Panc1 (cell line): ENCODE measurements around the gene ABCC10. TPM values are rescaled to one million over a fixed set of nuclear protein-coding genes. Genes with fewer than 3 reads are reported as not detected.
A peak's percentile ranks its signal among the peaks of the same experiment; 100 is the strongest.

Experiments
- ATAC-seq: fragments of 200-7000 bp; cut with Tn5 transposase; 2 replicates; pipeline ENCODE4 v1.9.1; 2020; ENCODE audit warnings: mild to moderate bottlenecking, moderate library complexity
- BruUV-seq: library from RNA; stranded (reverse); fragments of 400-500 nt; replicated peaks from 2 replicates; lab custom pipeline; 2021; lab: Mats Ljungman, UMichigan
- CTCF ChIA-PET: fragments of 300-600 bp; sonication (Branson Sonifier 250); formaldehyde crosslinking; loops from one replicate; lab custom pipeline; 2022; ENCODE audit warnings: antibody characterized with exemption; lab: Charles Lee
- POLR2A ChIA-PET: fragments of 300-600 bp; sonication (Branson Sonifier 250); formaldehyde crosslinking; loops from one replicate; lab custom pipeline; 2022; ENCODE audit warnings: antibody characterized with exemption; lab: Charles Lee
- DNase-seq: peaks from one replicate; pipeline ENCODE4 v3.0.0-alpha.2; 2010; ENCODE audit warnings: low read depth, low spot score
- H3K27ac ChIP-seq: 2 replicates; pipeline ENCODE4 v1.5.1; 2011; ENCODE audit warnings: mild to moderate bottlenecking, low read length, inconsistent platforms
- H3K27me3 ChIP-seq: fragments of 200-500 bp; sonication (Bioruptor generic); 2 replicates; pipeline ENCODE4 v1.6.0; 2014; ENCODE audit warnings: low read length, inconsistent platforms; ENCODE audit not compliant: control insufficient read depth, insufficient read depth
- H3K36me3 ChIP-seq: fragments of 200-500 bp; sonication (Bioruptor generic); 2 replicates; pipeline ENCODE4 v1.5.1; 2014; ENCODE audit warnings: inconsistent platforms, mild to moderate bottlenecking, low read length, moderate library complexity; ENCODE audit not compliant: control insufficient read depth, insufficient read depth
- H3K4me1 ChIP-seq: 2 replicates; pipeline ENCODE4 v1.5.1; 2011; ENCODE audit warnings: inconsistent platforms, mild to moderate bottlenecking, low read length, moderate library complexity; ENCODE audit not compliant: control insufficient read depth, insufficient read depth
- H3K4me3 ChIP-seq, 2 experiments: 2 replicates each; pipeline ENCODE4 v1.5.1; 2011 to 2012; ENCODE audit warnings: low read depth in 2 of 2, low read length in 2 of 2, mild to moderate bottlenecking in 2 of 2, inconsistent platforms in 1 of 2, moderate library complexity in 1 of 2
- H3K9me3 ChIP-seq: fragments of 200-500 bp; sonication (Bioruptor generic); 2 replicates; pipeline ENCODE4 v1.5.1; 2014; ENCODE audit warnings: low read depth, mild to moderate bottlenecking, inconsistent platforms, low read length, moderate library complexity; ENCODE audit not compliant: control insufficient read depth, insufficient read depth
- POLR2AphosphoS5 ChIP-seq: IDR thresholded peaks from 2 replicates; pipeline ENCODE4 v1.6.1; 2012; ENCODE audit warnings: mild to moderate bottlenecking, low read depth, low read length, moderate library complexity
- SIN3A ChIP-seq: IDR thresholded peaks from 2 replicates; pipeline ENCODE4 v1.6.1; 2012; ENCODE audit warnings: low read depth, mild to moderate bottlenecking, low read length, moderate library complexity, borderline replicate concordance; ENCODE audit not compliant: insufficient read depth
- TCF7L2 ChIP-seq: IDR thresholded peaks from 2 replicates; pipeline ENCODE4 v1.6.1; 2011; ENCODE audit warnings: mild to moderate bottlenecking, low read depth, low read length, inconsistent platforms
- in situ Hi-C: cut with HindIII; loops from 2 replicates; pipeline ENCODE4 v1.10.0; 2016; ENCODE audit warnings: low sequenced_read_pairs, low pct_unique_long_range_greater_than_20kb
- intact Hi-C: fragments of 100-400 bp; cut with micrococcal nuclease; formaldehyde crosslinking; loops from one replicate; pipeline ENCODE4 v1.10.0; 2022; ENCODE audit not compliant: unreplicated experiment
- total RNA-seq: library from RNA; stranded (reverse); gene quantifications from one replicate; pipeline ENCODE4 v1.2.1, GENCODE V29; 2021; ENCODE audit not compliant: unreplicated experiment
- TF ChIP-seq, protein P1 (sequence below): fragments of 450-650 bp; IDR thresholded peaks from 2 replicates; pipeline ENCODE4 v1.5.1; 2017; ENCODE audit warnings: mild to moderate bottlenecking
- TF ChIP-seq, protein P2 (sequence below), 2 experiments: IDR thresholded peaks; 2 replicates each; pipeline ENCODE4 v1.6.1; 2011 to 2012; ENCODE audit warnings: low read depth in 2 of 2, control low read depth in 1 of 2, low read length in 1 of 2, mild to moderate bottlenecking in 1 of 2, moderate library complexity in 1 of 2; ENCODE audit not compliant: insufficient read depth in 1 of 2

The ABCC10 gene
- total RNA-seq, 1 experiment from 2014 or later = 52.7 TPM

DNA sequence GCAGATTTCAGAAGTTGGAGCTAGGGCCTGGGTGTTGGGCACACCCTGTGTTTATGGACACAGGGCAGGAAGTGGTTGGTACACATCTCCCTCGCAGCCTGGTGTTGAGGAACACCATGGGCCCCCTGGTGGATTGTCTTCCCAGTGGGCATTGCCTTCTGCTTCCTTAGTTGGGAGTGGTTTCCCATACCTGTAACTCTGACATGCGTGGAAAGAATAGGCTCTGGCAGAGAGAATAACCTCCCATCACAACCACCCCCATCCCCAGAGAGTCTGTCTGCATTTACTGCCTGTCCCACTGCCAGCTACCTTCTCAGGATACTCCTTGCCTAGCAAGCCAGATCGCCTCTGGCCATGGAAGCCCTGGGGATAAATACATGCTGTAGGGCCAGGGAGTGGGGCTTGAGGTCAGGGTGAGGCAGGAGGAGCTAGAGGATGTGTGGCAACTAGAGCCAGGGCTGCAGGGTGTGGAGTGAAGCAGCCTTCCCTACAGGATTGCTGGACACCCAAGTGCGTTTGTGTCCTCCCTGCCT lies 68.1 kb downstream of the ABCC10 start:
- intact Hi-C loops = no loop called here
- CTCF ChIA-PET = interaction anchor here (0.5 to 1.6 kb wide), 4 partner anchors 9 to 65 kb away, joined by 3 to 6 read pairs (median 4); no protein-coding TSS in a partner anchor
- DNase-seq = no peak

DNA sequence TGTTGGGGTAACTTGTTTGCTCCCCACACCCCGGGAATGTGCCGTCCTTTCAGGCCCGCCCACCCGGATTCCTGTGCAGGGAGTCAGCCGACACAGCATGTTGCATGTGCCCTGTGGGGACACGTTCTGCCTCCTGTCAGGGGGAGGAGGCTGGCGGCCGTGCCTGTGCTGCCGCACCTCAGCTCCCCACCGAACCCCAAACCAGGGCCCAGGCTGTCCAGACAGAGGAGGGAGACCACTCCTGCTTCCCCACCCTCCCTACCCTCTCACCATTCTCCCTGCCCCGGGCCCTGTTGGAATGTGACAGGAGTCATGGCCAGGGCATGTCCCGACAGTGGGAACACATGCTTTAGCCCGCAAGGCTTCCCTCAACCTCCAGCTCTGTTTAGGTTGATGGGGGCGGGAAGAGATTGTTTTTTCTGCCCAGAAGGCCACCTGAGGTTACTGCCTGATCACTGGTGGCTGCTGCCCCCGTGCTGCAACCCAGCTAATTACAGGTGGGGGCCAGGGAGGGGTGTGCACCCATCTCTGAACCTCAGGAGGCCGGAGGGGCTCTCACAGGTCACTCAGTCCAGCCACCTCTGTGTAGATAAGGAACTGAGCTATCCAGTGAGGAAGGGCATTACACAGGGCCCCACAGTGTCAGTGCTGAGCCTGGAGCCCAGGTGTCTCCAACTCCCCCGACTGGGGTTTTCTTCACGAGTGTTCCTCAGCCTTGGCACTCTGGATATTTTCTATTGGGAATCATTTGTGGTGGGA lies 69.2 kb downstream of the ABCC10 start:
- DNase-seq (no peak), ATAC-seq (peak; percentile 57)
- Histone ChIP-seq H3K4me1 (peaks cover 19% of the 10 kb centered on the region), H3K4me3 (no peak overlapping the region), H3K36me3 (no peaks in the 10 kb centered on the region; the same call in 1 of the 2 replicates), H3K27ac (no peak overlapping the region), H3K27me3 (no peaks in the 10 kb centered on the region), H3K9me3 (no peaks in the 10 kb centered on the region)
- TF ChIP-seq, protein P1, sequence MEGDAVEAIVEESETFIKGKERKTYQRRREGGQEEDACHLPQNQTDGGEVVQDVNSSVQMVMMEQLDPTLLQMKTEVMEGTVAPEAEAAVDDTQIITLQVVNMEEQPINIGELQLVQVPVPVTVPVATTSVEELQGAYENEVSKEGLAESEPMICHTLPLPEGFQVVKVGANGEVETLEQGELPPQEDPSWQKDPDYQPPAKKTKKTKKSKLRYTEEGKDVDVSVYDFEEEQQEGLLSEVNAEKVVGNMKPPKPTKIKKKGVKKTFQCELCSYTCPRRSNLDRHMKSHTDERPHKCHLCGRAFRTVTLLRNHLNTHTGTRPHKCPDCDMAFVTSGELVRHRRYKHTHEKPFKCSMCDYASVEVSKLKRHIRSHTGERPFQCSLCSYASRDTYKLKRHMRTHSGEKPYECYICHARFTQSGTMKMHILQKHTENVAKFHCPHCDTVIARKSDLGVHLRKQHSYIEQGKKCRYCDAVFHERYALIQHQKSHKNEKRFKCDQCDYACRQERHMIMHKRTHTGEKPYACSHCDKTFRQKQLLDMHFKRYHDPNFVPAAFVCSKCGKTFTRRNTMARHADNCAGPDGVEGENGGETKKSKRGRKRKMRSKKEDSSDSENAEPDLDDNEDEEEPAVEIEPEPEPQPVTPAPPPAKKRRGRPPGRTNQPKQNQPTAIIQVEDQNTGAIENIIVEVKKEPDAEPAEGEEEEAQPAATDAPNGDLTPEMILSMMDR = peak; percentile 80
- TF ChIP-seq POLR2AphosphoS5 = no peak
- POLR2A ChIA-PET = interaction anchor here (0.6 kb wide), 2 partner anchors 69 to 346 kb away, joined by 4 to 10 read pairs; partner anchors contain the start of gene ABCC10
- CTCF ChIA-PET = interaction anchor here (0.6 to 1.6 kb wide), 3 partner anchors 10 to 233 kb away, joined by 3 to 6 read pairs (median 4); no protein-coding TSS in a partner anchor
- intact Hi-C loops = no loop called here
- in situ Hi-C loops = no loop called here
- no TSS peak for BruUV-seq

More for the DNA sequence above, 68.1 kb downstream of the ABCC10 start:
- H3K27me3 ChIP-seq = no peaks in the 10 kb centered on the region
- peaks cover 19% of the 10 kb centered on the region for H3K4me1 ChIP-seq
- no peaks in the 10 kb centered on the region for H3K9me3 ChIP-seq
- peak; percentile 31; the same call in 1 of the 2 replicates for ATAC-seq
- H3K27ac ChIP-seq = no peak overlapping the region
- in situ Hi-C loops = no loop called here
- no peaks in the 10 kb centered on the region; the same call in 1 of the 2 replicates for H3K36me3 ChIP-seq
- H3K4me3 ChIP-seq = no peak overlapping the region
- TF ChIP-seq TCF7L2 (no peak), SIN3A (no peak)
- TF ChIP-seq, protein P1 = no peak
- no TSS peak for BruUV-seq
- POLR2A ChIA-PET = no interaction called here

DNA sequence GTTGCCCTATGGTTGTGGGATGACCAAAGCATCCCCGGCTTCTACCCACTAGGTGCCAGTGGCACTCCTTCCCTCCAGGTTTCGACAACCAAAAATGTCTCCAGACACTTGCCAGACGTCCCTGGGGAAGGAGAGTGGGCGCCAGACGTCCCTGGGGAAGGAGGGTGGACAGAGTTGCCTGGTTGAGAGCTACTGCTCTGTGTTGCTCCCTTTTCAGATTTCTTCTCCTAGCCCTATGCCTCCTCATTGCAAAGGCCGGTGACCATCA lies 69.7 kb downstream of the ABCC10 start:
- H3K4me1 ChIP-seq = peaks cover 19% of the 10 kb centered on the region
- H3K36me3 ChIP-seq = no peaks in the 10 kb centered on the region; the same call in 1 of the 2 replicates
- BruUV-seq = no TSS peak
- H3K4me3 ChIP-seq = no peak overlapping the region
- H3K27me3 ChIP-seq = no peaks in the 10 kb centered on the region
- no peak for DNase-seq
- ChIA-PET CTCF (interaction anchor here (1.0 to 1.6 kb wide), 2 partner anchors 10 to 234 kb away, joined by 3 to 6 read pairs; no protein-coding TSS in a partner anchor), POLR2A (interaction anchor here (0.6 kb wide), 1 partner anchor 70 kb away, joined by 4 read pairs; the partner anchor contains the start of gene ABCC10)
- no peak overlapping the region for H3K27ac ChIP-seq
- intact Hi-C loops (no loop called here), in situ Hi-C loops (no loop called here)
- ATAC-seq = no peak
- TF ChIP-seq, protein P2, sequence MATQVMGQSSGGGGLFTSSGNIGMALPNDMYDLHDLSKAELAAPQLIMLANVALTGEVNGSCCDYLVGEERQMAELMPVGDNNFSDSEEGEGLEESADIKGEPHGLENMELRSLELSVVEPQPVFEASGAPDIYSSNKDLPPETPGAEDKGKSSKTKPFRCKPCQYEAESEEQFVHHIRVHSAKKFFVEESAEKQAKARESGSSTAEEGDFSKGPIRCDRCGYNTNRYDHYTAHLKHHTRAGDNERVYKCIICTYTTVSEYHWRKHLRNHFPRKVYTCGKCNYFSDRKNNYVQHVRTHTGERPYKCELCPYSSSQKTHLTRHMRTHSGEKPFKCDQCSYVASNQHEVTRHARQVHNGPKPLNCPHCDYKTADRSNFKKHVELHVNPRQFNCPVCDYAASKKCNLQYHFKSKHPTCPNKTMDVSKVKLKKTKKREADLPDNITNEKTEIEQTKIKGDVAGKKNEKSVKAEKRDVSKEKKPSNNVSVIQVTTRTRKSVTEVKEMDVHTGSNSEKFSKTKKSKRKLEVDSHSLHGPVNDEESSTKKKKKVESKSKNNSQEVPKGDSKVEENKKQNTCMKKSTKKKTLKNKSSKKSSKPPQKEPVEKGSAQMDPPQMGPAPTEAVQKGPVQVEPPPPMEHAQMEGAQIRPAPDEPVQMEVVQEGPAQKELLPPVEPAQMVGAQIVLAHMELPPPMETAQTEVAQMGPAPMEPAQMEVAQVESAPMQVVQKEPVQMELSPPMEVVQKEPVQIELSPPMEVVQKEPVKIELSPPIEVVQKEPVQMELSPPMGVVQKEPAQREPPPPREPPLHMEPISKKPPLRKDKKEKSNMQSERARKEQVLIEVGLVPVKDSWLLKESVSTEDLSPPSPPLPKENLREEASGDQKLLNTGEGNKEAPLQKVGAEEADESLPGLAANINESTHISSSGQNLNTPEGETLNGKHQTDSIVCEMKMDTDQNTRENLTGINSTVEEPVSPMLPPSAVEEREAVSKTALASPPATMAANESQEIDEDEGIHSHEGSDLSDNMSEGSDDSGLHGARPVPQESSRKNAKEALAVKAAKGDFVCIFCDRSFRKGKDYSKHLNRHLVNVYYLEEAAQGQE (IDR thresholded peaks at IDR 0.05; ENCODE audit: insufficient read depth in 1 of 2, low read depth in 2 of 2, low read length in 1 of 2) = no peak
- TF ChIP-seq SIN3A (no peak), POLR2AphosphoS5 (no peak), TCF7L2 (no peak)
- TF ChIP-seq, protein P1 = no peak
- no peaks in the 10 kb centered on the region for H3K9me3 ChIP-seq
